HepG2 (cell line): ENCODE measurements around the gene VRK3. TPM values are rescaled to one million over a fixed set of nuclear protein-coding genes. Genes with fewer than 3 reads are reported as not detected.
A peak's percentile ranks its signal among the peaks of the same experiment; 100 is the strongest.

Experiments
- ATAC-seq: fragments of 200-7000 bp; cut with Tn5 transposase; 3 replicates; pipeline ENCODE4 v1.9.1; 2020; ENCODE audit warnings: mild to moderate bottlenecking, moderate library complexity
- BruUV-seq: library from RNA; stranded (reverse); fragments of 400-500 nt; replicated peaks from 2 replicates; lab custom pipeline; 2021; lab: Mats Ljungman, UMichigan
- CTCF ChIA-PET: fragments of 300-600 bp; formaldehyde crosslinking; extraction: SDS; loops from one replicate; lab custom pipeline; 2021; ENCODE audit warnings: low total read pairs, inconsistent platforms, low intra/inter-chr PET ratio; lab: Yijun Ruan, JAX
- POLR2A ChIA-PET: fragments of 350-600 bp; sonication (Branson Sonifier 250); formaldehyde crosslinking; loops from one replicate; lab custom pipeline; 2020; ENCODE audit warnings: antibody characterized with exemption, inconsistent platforms; lab: Yijun Ruan, JAX
- DNase-seq: peaks from one replicate; pipeline ENCODE4 v3.0.0-alpha.2; 2015; ENCODE audit warnings: low spot score
- FAIRE-seq: peaks from 3 replicates; lab custom pipeline; 2011; peaks lifted over from hg19 to GRCh38; lab: Jason Lieb, UNC
- H2AFZ ChIP-seq: one replicate; pipeline ENCODE4 v1.6.1; 2011; ENCODE audit warnings: low read length, inconsistent platforms
- H3K27ac ChIP-seq: fragments of 300-600 bp; 3 replicates; pipeline ENCODE4 v1.8.0; 2011; ENCODE audit warnings: mixed run types, mild to moderate bottlenecking, mixed read lengths, low read length, inconsistent platforms; ENCODE audit not compliant: insufficient read depth; ENCODE audit errors: extremely low read length
- H3K27me3 ChIP-seq, 2 experiments: fragments of 200-600 bp in 1 of 2; 2 replicates in 1 of 2; 3 replicates in 1 of 2; pipeline versions ENCODE4 v1.6.0 to v1.8.0; 2011; ENCODE audit warnings: low read length in 2 of 2, mild to moderate bottlenecking in 2 of 2, moderate library complexity in 2 of 2, inconsistent platforms in 1 of 2; ENCODE audit not compliant: insufficient read depth in 2 of 2, control insufficient read depth in 1 of 2
- H3K36me3 ChIP-seq, 2 experiments: fragments of 200-600 bp in 1 of 2; replicated peaks in 1 of 2; 2 replicates in 1 of 2; 3 replicates in 1 of 2; pipeline versions ENCODE4 v1.5.1 to v1.8.0; 2011; ENCODE audit warnings: low read length in 2 of 2, inconsistent platforms in 1 of 2; ENCODE audit not compliant: insufficient read depth in 2 of 2, control insufficient read depth in 1 of 2
- H3K4me1 ChIP-seq: 2 replicates; pipeline ENCODE4 v1.5.1; 2012; ENCODE audit warnings: low read length, inconsistent platforms; ENCODE audit not compliant: insufficient read depth
- H3K4me2 ChIP-seq: 2 replicates; pipeline ENCODE4 v1.6.0; 2011; ENCODE audit warnings: low read depth, low read length, inconsistent platforms
- H3K4me3 ChIP-seq, 3 experiments: fragments of 200-600 bp in 1 of 3; sonication (generic), shearing (Covaris generic) in 1 of 3; replicated peaks in 1 of 3; 2 replicates each; pipeline ENCODE4 v1.5.1; 2011 to 2016; ENCODE audit warnings: low read length in 3 of 3, inconsistent platforms in 2 of 3, low read depth in 2 of 3, mild to moderate bottlenecking in 2 of 3, control low read depth in 1 of 3, mixed read lengths in 1 of 3; ENCODE audit not compliant: insufficient read depth in 1 of 3
- H3K79me2 ChIP-seq: one replicate; pipeline ENCODE4 v1.6.1; 2011; ENCODE audit warnings: low read length, inconsistent platforms; ENCODE audit not compliant: insufficient read depth
- H3K9ac ChIP-seq: 2 replicates; pipeline ENCODE4 v1.6.0; 2011; ENCODE audit warnings: mild to moderate bottlenecking, low read depth, low read length, inconsistent platforms; ENCODE audit not compliant: insufficient read depth
- H3K9me3 ChIP-seq: 2 replicates; pipeline ENCODE4 v1.5.1; 2012; ENCODE audit warnings: mild to moderate bottlenecking, low read length
- H4K20me1 ChIP-seq: 2 replicates; pipeline ENCODE4 v1.6.0; 2011; ENCODE audit warnings: inconsistent platforms, mild to moderate bottlenecking, low read length, moderate library complexity; ENCODE audit not compliant: insufficient read depth
- ATF7-NPFF ChIP-seq: sonication (generic); formaldehyde crosslinking; IDR thresholded peaks from 2 replicates; pipeline ENCODE4 v1.8.1; 2023; ENCODE audit warnings: mild to moderate bottlenecking, low read depth, missing genetic modification reagents, moderate library complexity
- CEBPG ChIP-seq: IDR thresholded peaks from 2 replicates; pipeline ENCODE4 v1.6.1; 2016
- ZNF652 ChIP-seq: IDR thresholded peaks from 2 replicates; pipeline ENCODE4 v1.6.1; 2016; ENCODE audit warnings: low read depth, borderline replicate concordance
- ZNF781 ChIP-seq: sonication (generic); formaldehyde crosslinking; IDR thresholded peaks from 2 replicates; pipeline ENCODE4 v1.5.1; 2020; ENCODE audit warnings: borderline replicate concordance, mild to moderate bottlenecking, missing genetic modification reagents; ENCODE audit errors: not compliant biosample characterization
- ZSCAN12 ChIP-seq: sonication (generic); formaldehyde crosslinking; IDR thresholded peaks from 2 replicates; pipeline ENCODE4 v1.9.0; 2021; ENCODE audit warnings: mild to moderate bottlenecking, missing genetic modification reagents
- WGBS: methylation state at CpG from one replicate; pipeline ENCODE4 v1.1.6; 2017; ENCODE audit warnings: low lambda C conversion rate; 5-methylcytosine and 5-hydroxymethylcytosine counted together
- in situ Hi-C: cut with HindIII; loops from 2 replicates; pipeline ENCODE4 v1.10.0; 2017; ENCODE audit warnings: low pct_unique_long_range_greater_than_20kb; ENCODE audit not compliant: extremely low pct_ligation_motif_present
- intact Hi-C: fragments of 100-400 bp; cut with micrococcal nuclease; formaldehyde crosslinking; loops from one replicate; pipeline ENCODE4 v1.10.0; 2022; ENCODE audit not compliant: unreplicated experiment
- polyA plus RNA-seq, 8 experiments: library from polyadenylated mRNA; depleted of rRNA in 3 of 8; stranded (reverse) in 7 of 8; unstranded in 1 of 8; fragments of >200 nt; fragmentation: Illumina TruSeq in 4 of 8; extraction: Trizol in 4 of 8; gene quantifications; 2 replicates each; pipeline versions ENCODE4 v1.2.1 to v1.2.3, GENCODE V29; 2011 to 2016; ENCODE audit warnings: low read depth in 4 of 8, missing spikeins in 1 of 8, mixed read lengths in 1 of 8; ENCODE audit not compliant: insufficient read depth in 1 of 8
- total RNA-seq, 5 experiments: library from RNA; depleted of rRNA; stranded (reverse); fragments of >200 nt; fragmentation: Illumina TruSeq; extraction: Trizol; gene quantifications; 2 replicates each; pipeline ENCODE4 v1.2.3, GENCODE V29; 2016; ENCODE audit warnings: low read depth in 1 of 5
- TF ChIP-seq, protein P1 (sequence below): sonication (generic); formaldehyde crosslinking; conservative IDR thresholded peaks from 2 replicates; pipeline ENCODE4 v1.8.0; 2022; ENCODE audit warnings: mild to moderate bottlenecking, moderate library complexity, missing genetic modification reagents
- TF ChIP-seq, protein P2 (sequence below): sonication (generic); formaldehyde crosslinking; IDR thresholded peaks from one replicate; pipeline ENCODE4 v1.5.1; 2020; ENCODE audit warnings: mild to moderate bottlenecking, missing genetic modification reagents; ENCODE audit errors: not compliant biosample characterization

Gene VRK3
- total and polyA plus RNA-seq, 2 of the 13 experiments (the other 11 are each of a cell fraction or from before 2014, with no cell fraction given): 23.8 to 28.3 TPM

DNA sequence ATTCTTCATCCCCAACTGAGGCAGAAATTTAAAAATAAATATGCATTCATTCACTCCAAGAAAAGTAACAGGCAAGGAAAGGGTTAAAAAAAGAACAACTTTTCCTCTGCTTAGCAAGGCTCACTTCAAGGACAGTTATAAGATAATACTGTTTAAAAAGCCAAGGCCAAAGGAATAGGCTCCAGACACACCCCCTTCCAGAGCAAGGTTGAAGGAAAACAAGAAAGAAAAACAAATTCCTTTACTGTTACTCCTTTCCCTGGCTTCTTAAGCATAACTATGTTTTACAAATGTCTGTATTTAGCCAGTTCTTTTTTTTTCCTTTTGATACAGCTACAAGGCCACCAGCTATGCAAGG lies 72.7 kb downstream of the VRK3 start:
- no peak overlapping the region for H2AFZ ChIP-seq
- H3K9ac ChIP-seq: no peak overlapping the region
- no TSS peak for BruUV-seq
- H3K79me2 ChIP-seq: no peaks in the 10 kb centered on the region
- no peak overlapping the region for H3K27ac ChIP-seq
- TF ChIP-seq, protein P1, sequence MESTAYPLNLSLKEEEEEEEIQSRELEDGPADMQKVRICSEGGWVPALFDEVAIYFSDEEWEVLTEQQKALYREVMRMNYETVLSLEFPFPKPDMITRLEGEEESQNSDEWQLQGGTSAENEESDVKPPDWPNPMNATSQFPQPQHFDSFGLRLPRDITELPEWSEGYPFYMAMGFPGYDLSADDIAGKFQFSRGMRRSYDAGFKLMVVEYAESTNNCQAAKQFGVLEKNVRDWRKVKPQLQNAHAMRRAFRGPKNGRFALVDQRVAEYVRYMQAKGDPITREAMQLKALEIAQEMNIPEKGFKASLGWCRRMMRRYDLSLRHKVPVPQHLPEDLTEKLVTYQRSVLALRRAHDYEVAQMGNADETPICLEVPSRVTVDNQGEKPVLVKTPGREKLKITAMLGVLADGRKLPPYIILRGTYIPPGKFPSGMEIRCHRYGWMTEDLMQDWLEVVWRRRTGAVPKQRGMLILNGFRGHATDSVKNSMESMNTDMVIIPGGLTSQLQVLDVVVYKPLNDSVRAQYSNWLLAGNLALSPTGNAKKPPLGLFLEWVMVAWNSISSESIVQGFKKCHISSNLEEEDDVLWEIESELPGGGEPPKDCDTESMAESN (CRISPR knock-in tag): no peak
- TF ChIP-seq ZNF652: peak; percentile 77
- peaks cover 57% of the 10 kb centered on the region for H3K4me1 ChIP-seq
- intact Hi-C loops (no loop called here), in situ Hi-C loops (no loop called here)
- H3K36me3 ChIP-seq: no peaks in the 10 kb centered on the region
- ATAC-seq (no peak), DNase-seq (no peak), FAIRE-seq (no peak)
- ChIA-PET POLR2A (interaction anchor here (2.9 kb wide), 1 partner anchor 23 kb away, joined by 17 read pairs; the partner anchor contains the start of genes ATF5 and NUP62), CTCF (no interaction called here)
- peaks cover 0 to 32% of the 10 kb centered on the region in 2 experiments; a peak in 3 of 5 replicates for H3K27me3 ChIP-seq
- no peaks in the 10 kb centered on the region for H3K9me3 ChIP-seq
- H3K4me3 ChIP-seq: no peak overlapping the region
- no peak overlapping the region for H3K4me2 ChIP-seq
- H4K20me1 ChIP-seq: no peaks in the 10 kb centered on the region

DNA sequence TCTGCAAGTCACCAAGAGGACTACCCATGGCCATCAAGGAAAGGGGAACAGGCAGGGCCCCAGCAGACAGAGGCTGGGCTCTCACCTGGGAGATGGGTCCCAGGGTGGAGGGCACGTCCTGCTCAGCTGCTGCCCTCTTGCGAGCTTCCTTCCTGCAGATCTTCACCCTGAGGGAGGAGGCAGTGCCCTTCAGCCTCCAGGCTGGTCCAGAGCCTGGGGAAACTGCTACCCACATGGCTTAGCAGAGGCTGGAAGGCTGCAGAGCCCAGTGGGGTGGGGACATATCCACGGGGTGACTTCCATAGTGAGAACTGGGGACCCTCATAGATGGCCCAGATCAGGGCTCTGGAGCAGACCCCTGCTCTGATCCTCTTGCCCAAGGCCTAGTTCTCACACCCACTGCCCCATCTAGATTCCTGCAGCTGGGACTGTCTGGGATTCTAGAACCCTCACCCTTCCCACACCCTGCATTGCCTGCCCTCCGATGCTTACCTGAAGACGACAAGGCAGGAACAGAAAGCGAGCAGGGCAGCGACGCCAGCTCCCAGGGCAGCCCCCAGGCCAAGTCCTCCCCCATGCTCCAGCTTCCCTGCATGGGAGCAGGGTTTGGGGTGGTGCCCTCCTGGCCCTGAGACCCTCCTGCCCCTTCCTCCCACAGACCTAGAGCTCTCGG lies 73.2 kb downstream of the VRK3 start:
- H3K4me2 ChIP-seq: no peak overlapping the region
- peaks cover 52% of the 10 kb centered on the region for H3K4me1 ChIP-seq
- CTCF ChIA-PET: no interaction called here
- no TSS peak for BruUV-seq
- no peaks in the 10 kb centered on the region for H3K36me3 ChIP-seq
- in situ Hi-C loops: no loop called here
- POLR2A ChIA-PET: no interaction called here
- FAIRE-seq (no peak), DNase-seq (no peak), ATAC-seq (no peak)
- H4K20me1 ChIP-seq: no peaks in the 10 kb centered on the region
- H3K27ac ChIP-seq: no peak overlapping the region
- H3K79me2 ChIP-seq: no peaks in the 10 kb centered on the region
- WGBS: 61% methylated on average over 6 of the region's 9 CpGs
- H3K4me3 ChIP-seq: no peak overlapping the region
- H3K27me3 ChIP-seq: peaks cover 0 to 32% of the 10 kb centered on the region in 2 experiments; a peak in 3 of 5 replicates
- no peak overlapping the region for H2AFZ ChIP-seq
- H3K9ac ChIP-seq: no peak overlapping the region
- intact Hi-C loops: no loop called here
- H3K9me3 ChIP-seq: no peaks in the 10 kb centered on the region
- no peak for TF ChIP-seq ZSCAN12 (CRISPR knock-in tag)
- TF ChIP-seq, protein P2, sequence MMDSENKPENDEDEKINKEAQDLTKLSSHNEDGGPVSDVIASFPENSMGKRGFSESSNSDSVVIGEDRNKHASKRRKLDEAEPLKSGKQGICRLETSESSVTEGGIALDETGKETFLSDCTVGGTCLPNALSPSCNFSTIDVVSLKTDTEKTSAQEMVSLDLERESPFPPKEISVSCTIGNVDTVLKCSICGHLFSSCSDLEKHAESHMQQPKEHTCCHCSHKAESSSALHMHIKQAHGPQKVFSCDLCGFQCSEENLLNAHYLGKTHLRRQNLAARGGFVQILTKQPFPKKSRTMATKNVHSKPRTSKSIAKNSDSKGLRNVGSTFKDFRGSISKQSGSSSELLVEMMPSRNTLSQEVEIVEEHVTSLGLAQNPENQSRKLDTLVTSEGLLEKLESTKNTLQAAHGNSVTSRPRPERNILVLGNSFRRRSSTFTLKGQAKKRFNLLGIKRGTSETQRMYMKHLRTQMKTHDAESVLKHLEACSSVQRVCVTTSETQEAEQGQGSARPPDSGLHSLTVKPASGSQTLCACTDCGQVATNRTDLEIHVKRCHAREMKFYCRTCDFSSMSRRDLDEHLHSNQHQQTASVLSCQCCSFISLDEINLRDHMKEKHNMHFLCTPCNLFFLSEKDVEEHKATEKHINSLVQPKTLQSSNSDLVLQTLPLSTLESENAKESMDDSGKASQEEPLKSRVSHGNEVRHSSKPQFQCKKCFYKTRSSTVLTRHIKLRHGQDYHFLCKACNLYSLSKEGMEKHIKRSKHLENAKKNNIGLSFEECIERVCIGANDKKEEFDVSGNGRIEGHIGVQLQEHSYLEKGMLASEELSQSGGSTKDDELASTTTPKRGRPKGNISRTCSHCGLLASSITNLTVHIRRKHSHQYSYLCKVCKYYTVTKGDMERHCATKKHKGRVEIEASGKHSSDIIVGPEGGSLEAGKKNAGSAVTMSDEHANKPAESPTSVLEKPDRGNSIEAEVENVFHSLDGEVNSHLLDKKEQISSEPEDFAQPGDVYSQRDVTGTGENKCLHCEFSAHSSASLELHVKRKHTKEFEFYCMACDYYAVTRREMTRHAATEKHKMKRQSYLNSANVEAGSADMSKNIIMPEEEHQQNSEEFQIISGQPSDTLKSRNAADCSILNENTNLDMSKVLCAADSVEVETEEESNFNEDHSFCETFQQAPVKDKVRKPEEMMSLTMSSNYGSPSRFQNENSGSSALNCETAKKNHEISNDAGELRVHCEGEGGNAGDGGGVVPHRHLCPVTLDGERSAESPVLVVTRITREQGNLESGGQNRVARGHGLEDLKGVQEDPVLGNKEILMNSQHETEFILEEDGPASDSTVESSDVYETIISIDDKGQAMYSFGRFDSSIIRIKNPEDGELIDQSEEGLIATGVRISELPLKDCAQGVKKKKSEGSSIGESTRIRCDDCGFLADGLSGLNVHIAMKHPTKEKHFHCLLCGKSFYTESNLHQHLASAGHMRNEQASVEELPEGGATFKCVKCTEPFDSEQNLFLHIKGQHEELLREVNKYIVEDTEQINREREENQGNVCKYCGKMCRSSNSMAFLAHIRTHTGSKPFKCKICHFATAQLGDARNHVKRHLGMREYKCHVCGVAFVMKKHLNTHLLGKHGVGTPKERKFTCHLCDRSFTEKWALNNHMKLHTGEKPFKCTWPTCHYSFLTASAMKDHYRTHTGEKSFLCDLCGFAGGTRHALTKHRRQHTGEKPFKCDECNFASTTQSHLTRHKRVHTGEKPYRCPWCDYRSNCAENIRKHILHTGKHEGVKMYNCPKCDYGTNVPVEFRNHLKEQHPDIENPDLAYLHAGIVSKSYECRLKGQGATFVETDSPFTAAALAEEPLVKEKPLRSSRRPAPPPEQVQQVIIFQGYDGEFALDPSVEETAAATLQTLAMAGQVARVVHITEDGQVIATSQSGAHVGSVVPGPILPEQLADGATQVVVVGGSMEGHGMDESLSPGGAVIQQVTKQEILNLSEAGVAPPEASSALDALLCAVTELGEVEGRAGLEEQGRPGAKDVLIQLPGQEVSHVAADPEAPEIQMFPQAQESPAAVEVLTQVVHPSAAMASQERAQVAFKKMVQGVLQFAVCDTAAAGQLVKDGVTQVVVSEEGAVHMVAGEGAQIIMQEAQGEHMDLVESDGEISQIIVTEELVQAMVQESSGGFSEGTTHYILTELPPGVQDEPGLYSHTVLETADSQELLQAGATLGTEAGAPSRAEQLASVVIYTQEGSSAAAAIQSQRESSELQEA: no peak
- no peak for TF ChIP-seq ATF7-NPFF
- no peak for TF ChIP-seq ZNF781 (CRISPR knock-in tag)
- no peak for TF ChIP-seq CEBPG (CRISPR knock-in tag)
